Keratinocyte (primary cell): ENCODE measurements around the gene MPP1. TPM values are rescaled to one million over a fixed set of nuclear protein-coding genes. Genes with fewer than 3 reads are reported as not detected.

Experiments
- DNase-seq: peaks from one replicate; pipeline ENCODE4 v3.0.0-alpha.2; 2011; ENCODE audit warnings: low read depth, missing footprints, low spot score
- FAIRE-seq: peaks from 2 replicates; lab custom pipeline; 2011; peaks lifted over from hg19 to GRCh38; lab: Jason Lieb, UNC
- H2AFZ ChIP-seq: 2 replicates; pipeline ENCODE4 v1.6.0; 2012; ENCODE audit warnings: low read length, control low read depth, inconsistent platforms; ENCODE audit not compliant: control insufficient read depth
- H3K27ac ChIP-seq: 2 replicates; pipeline ENCODE4 v1.5.1; 2011; ENCODE audit warnings: low read length; ENCODE audit not compliant: control insufficient read depth, insufficient read depth
- H3K27me3 ChIP-seq: 3 replicates; pipeline ENCODE4 v1.6.0; 2011; ENCODE audit warnings: low read length; ENCODE audit not compliant: control insufficient read depth, insufficient read depth; ENCODE audit errors: extremely low read depth
- H3K36me3 ChIP-seq, 2 experiments: 2 replicates in 1 of 2; 3 replicates in 1 of 2; pipeline ENCODE4 v1.5.1; 2011; ENCODE audit warnings: low read length in 2 of 2, mild to moderate bottlenecking in 1 of 2; ENCODE audit not compliant: control insufficient read depth in 2 of 2, insufficient read depth in 2 of 2; ENCODE audit errors: extremely low read depth in 1 of 2
- H3K4me1 ChIP-seq: 3 replicates; pipeline ENCODE4 v1.5.1; 2011; ENCODE audit warnings: low read length; ENCODE audit not compliant: control insufficient read depth, insufficient read depth; ENCODE audit errors: extremely low read depth
- H3K4me2 ChIP-seq: 3 replicates; pipeline ENCODE4 v1.6.0; 2011; ENCODE audit warnings: low read depth, low read length; ENCODE audit not compliant: control insufficient read depth, insufficient read depth; ENCODE audit errors: extremely low read depth
- H3K4me3 ChIP-seq, 3 experiments: fragments of 200-600 bp in 1 of 3; sonication (generic) in 1 of 3; 2 replicates in 2 of 3; 3 replicates in 1 of 3; pipeline ENCODE4 v1.5.1; 2011 to 2016; ENCODE audit warnings: low read length in 3 of 3, mild to moderate bottlenecking in 3 of 3, control low read depth in 2 of 3, inconsistent platforms in 1 of 3, low read depth in 1 of 3, mixed read lengths in 1 of 3, mixed run types in 1 of 3, moderate library complexity in 1 of 3; ENCODE audit not compliant: control insufficient read depth in 2 of 3, insufficient read depth in 2 of 3; ENCODE audit errors: extremely low read depth in 1 of 3
- H3K79me2 ChIP-seq: 2 replicates; pipeline ENCODE4 v1.6.0; 2012; ENCODE audit warnings: low read length; ENCODE audit not compliant: control insufficient read depth, insufficient read depth
- H3K9ac ChIP-seq: 3 replicates; pipeline ENCODE4 v1.6.0; 2011; ENCODE audit warnings: low read length; ENCODE audit not compliant: control insufficient read depth, insufficient read depth; ENCODE audit errors: extremely low read depth
- H3K9me1 ChIP-seq: 3 replicates; pipeline ENCODE4 v1.6.0; 2011; ENCODE audit warnings: low read length; ENCODE audit not compliant: control insufficient read depth, insufficient read depth; ENCODE audit errors: extremely low read depth
- H3K9me3 ChIP-seq: 2 replicates; pipeline ENCODE4 v1.5.1; 2012; ENCODE audit warnings: low read depth, low read length; ENCODE audit not compliant: control insufficient read depth
- H4K20me1 ChIP-seq: 3 replicates; pipeline ENCODE4 v1.6.0; 2011; ENCODE audit warnings: low read length; ENCODE audit not compliant: control insufficient read depth, insufficient read depth; ENCODE audit errors: extremely low read depth
- EZH2 ChIP-seq: IDR thresholded peaks from one replicate; pipeline ENCODE4 v1.6.1; 2012; ENCODE audit warnings: inconsistent platforms, mild to moderate bottlenecking, low read length, moderate library complexity
- dilution Hi-C: fragments of 300-500 bp; cut with MboI; formaldehyde crosslinking; loops from one replicate; pipeline ENCODE4 v1.7.0; 2020; ENCODE audit warnings: low sequenced_read_pairs; ENCODE audit not compliant: extremely low pct_ligation_motif_present
- polyA plus RNA-seq, 5 experiments: library from polyadenylated mRNA; depleted of rRNA in 3 of 5; stranded (reverse) in 3 of 5; stranded (forward) in 1 of 5; unstranded in 1 of 5; fragments of >200 nt; gene quantifications; 1 replicate in 1 of 5; 2 replicates in 3 of 5; 3 replicates in 1 of 5; pipeline versions ENCODE4 v1.2.1 to v1.2.3, GENCODE V29; 2011 to 2012; ENCODE audit warnings: missing spikeins in 2 of 5, low read depth in 1 of 5, low replicate concordance in 1 of 5
- TF ChIP-seq, protein P1 (sequence below), 3 experiments: IDR thresholded peaks in 1 of 3; conservative IDR thresholded peaks in 1 of 3; optimal IDR thresholded peaks in 1 of 3; 2 replicates in 2 of 3; 3 replicates in 1 of 3; pipeline versions ENCODE3 to v1.5.1; 2011; ENCODE audit warnings: low read length in 3 of 3, mild to moderate bottlenecking in 3 of 3, moderate library complexity in 2 of 3, control low read depth in 1 of 3, inconsistent platforms in 1 of 3; ENCODE audit not compliant: insufficient read depth in 2 of 3; ENCODE audit errors: extremely low read depth in 1 of 3

The MPP1 gene
- polyA plus RNA-seq, 1 donor (not counting 4 experiments of a cell fraction or from before 2014, with no cell fraction given), result 4.9 TPM

DNA sequence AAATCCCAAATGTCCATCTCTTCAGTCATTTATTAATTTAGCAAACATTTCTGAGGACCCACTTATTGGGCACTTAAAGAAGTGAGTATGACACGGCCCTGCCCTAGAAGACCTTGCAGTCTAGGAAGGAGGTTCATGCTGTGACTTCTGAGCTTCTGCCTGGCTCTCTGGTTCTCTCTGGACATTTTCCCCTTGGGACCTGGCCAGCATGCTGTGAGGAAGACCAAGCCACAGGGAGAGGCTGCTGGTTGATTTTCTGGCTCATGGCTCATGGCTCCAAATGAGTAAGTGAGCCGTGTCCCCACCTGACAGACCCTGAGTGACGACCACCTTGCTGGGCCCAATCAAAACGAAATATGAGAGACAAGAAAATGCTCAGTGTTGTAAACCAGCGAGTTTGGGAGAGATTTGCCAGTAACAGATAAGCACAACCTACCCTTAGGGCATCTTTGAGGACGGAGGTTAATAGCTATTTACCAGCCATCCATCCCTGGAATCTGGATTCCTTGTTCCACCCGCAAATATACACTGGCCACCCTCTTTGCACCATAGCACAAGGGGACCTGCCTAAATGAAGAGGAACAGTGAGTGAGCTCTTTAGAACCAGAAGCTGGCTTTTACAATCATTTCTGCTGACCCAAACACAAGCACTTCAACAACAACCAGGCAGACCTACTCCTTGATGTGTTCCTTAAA, 876 bp downstream of the MPP1 start:
- no peaks in the 10 kb centered on the region for H4K20me1 ChIP-seq
- no peaks in the 10 kb centered on the region for H3K27me3 ChIP-seq
- no peak for DNase-seq
- H3K4me3 ChIP-seq, result peak overlapping the region; percentile 46 to 66 (median 52)
- no peak for TF ChIP-seq EZH2
- TF ChIP-seq, protein P1, sequence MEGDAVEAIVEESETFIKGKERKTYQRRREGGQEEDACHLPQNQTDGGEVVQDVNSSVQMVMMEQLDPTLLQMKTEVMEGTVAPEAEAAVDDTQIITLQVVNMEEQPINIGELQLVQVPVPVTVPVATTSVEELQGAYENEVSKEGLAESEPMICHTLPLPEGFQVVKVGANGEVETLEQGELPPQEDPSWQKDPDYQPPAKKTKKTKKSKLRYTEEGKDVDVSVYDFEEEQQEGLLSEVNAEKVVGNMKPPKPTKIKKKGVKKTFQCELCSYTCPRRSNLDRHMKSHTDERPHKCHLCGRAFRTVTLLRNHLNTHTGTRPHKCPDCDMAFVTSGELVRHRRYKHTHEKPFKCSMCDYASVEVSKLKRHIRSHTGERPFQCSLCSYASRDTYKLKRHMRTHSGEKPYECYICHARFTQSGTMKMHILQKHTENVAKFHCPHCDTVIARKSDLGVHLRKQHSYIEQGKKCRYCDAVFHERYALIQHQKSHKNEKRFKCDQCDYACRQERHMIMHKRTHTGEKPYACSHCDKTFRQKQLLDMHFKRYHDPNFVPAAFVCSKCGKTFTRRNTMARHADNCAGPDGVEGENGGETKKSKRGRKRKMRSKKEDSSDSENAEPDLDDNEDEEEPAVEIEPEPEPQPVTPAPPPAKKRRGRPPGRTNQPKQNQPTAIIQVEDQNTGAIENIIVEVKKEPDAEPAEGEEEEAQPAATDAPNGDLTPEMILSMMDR (optimal IDR thresholded peaks at IDR 0.05 in 1 of 3, IDR thresholded peaks at IDR 0.05 in 1 of 3, conservative IDR thresholded peaks at IDR 0.05 in 1 of 3; ENCODE audit: extremely low read depth in 1 of 3, insufficient read depth in 2 of 3, low read length in 3 of 3), result no peak
- no peaks in the 10 kb centered on the region for H3K79me2 ChIP-seq
- H2AFZ ChIP-seq, result peak overlapping the region; percentile 78
- H3K4me2 ChIP-seq, result peak overlapping the region; percentile 79
- H3K9me3 ChIP-seq, result no peaks in the 10 kb centered on the region
- no peaks in the 10 kb centered on the region for H3K9me1 ChIP-seq
- peaks cover 7% of the 10 kb centered on the region for H3K4me1 ChIP-seq
- H3K36me3 ChIP-seq, result no peaks in the 10 kb centered on the region
- no peak for FAIRE-seq
- peak overlapping the region; percentile 52 for H3K9ac ChIP-seq
- dilution Hi-C loops, result no loop called here
- H3K27ac ChIP-seq, result no peak overlapping the region

DNA sequence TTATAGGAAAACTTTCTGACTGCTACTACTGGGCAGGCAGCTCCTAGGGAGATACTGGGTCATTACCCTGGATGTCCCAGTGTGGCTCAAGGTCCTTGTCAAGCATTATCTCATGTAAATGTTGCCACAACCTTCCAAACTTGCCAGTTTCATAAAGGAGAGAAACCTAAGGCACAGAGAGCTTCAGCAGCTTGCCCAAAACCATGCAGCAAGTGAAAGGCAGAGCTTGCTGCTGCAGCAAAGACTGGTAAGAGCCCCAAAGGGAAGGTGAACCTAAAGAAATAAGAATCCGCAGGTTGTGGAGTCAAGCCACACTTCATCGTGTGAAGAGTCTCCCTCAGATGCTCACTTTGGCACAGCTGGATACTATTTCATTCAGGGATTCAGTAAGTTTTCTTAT, 2.3 kb downstream of the MPP1 start:
- FAIRE-seq (no peak), DNase-seq (no peak)
- H3K36me3 ChIP-seq, result no peaks in the 10 kb centered on the region
- peaks cover 7% of the 10 kb centered on the region for H3K4me1 ChIP-seq
- no peaks in the 10 kb centered on the region for H3K79me2 ChIP-seq
- no peak for TF ChIP-seq EZH2
- TF ChIP-seq, protein P1 (optimal IDR thresholded peaks at IDR 0.05 in 1 of 3, IDR thresholded peaks at IDR 0.05 in 1 of 3, conservative IDR thresholded peaks at IDR 0.05 in 1 of 3; ENCODE audit: extremely low read depth in 1 of 3, insufficient read depth in 2 of 3, low read length in 3 of 3), result no peak
- H3K9me3 ChIP-seq, result no peaks in the 10 kb centered on the region
- dilution Hi-C loops, result no loop called here
- no peak overlapping the region for H3K9ac ChIP-seq
- H2AFZ ChIP-seq, result no peak overlapping the region
- H3K4me3 ChIP-seq, result no peak overlapping the region
- no peaks in the 10 kb centered on the region for H4K20me1 ChIP-seq
- no peak overlapping the region for H3K27ac ChIP-seq
- no peaks in the 10 kb centered on the region for H3K9me1 ChIP-seq
- H3K4me2 ChIP-seq, result no peak overlapping the region
- no peaks in the 10 kb centered on the region for H3K27me3 ChIP-seq
